WTC11 (cell line): ENCODE measurements around the gene MKS1.

Experiments
- TF ChIP-seq, protein P1 (sequence below): fragments of 200-600 bp; IDR thresholded peaks from 2 replicates; pipeline ENCODE4 v1.8.0; 2022; ENCODE audit warnings: antibody characterized with exemption
- TF ChIP-seq, protein P2 (sequence below): sonication (generic); formaldehyde crosslinking; IDR thresholded peaks from 2 replicates; pipeline ENCODE4 v1.8.1; 2023; ENCODE audit warnings: mild to moderate bottlenecking, missing genetic modification reagents, borderline replicate concordance

DNA sequence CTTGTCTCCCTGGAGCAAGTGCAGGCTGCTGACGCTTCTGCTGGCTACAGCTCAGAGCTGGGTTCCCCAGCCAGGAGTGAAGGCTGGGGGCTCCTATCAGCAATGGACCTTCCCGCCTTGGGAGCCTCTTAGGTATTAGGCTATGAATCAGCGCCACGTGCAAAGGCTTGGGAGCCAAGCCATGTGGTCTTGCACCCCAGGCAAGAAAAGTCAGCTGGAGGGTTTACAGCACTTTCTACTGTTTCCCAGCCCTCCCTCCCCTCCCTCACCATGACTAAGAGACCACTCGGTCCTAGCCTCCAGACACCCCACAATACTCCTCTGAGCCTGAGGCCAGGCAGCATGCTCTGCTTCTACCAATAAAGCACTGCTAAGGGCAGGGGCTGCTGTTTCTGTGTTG, 14.3 kb downstream of the MKS1 start:
- TF ChIP-seq, protein P1, sequence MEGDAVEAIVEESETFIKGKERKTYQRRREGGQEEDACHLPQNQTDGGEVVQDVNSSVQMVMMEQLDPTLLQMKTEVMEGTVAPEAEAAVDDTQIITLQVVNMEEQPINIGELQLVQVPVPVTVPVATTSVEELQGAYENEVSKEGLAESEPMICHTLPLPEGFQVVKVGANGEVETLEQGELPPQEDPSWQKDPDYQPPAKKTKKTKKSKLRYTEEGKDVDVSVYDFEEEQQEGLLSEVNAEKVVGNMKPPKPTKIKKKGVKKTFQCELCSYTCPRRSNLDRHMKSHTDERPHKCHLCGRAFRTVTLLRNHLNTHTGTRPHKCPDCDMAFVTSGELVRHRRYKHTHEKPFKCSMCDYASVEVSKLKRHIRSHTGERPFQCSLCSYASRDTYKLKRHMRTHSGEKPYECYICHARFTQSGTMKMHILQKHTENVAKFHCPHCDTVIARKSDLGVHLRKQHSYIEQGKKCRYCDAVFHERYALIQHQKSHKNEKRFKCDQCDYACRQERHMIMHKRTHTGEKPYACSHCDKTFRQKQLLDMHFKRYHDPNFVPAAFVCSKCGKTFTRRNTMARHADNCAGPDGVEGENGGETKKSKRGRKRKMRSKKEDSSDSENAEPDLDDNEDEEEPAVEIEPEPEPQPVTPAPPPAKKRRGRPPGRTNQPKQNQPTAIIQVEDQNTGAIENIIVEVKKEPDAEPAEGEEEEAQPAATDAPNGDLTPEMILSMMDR, result no peak
- TF ChIP-seq, protein P2, sequence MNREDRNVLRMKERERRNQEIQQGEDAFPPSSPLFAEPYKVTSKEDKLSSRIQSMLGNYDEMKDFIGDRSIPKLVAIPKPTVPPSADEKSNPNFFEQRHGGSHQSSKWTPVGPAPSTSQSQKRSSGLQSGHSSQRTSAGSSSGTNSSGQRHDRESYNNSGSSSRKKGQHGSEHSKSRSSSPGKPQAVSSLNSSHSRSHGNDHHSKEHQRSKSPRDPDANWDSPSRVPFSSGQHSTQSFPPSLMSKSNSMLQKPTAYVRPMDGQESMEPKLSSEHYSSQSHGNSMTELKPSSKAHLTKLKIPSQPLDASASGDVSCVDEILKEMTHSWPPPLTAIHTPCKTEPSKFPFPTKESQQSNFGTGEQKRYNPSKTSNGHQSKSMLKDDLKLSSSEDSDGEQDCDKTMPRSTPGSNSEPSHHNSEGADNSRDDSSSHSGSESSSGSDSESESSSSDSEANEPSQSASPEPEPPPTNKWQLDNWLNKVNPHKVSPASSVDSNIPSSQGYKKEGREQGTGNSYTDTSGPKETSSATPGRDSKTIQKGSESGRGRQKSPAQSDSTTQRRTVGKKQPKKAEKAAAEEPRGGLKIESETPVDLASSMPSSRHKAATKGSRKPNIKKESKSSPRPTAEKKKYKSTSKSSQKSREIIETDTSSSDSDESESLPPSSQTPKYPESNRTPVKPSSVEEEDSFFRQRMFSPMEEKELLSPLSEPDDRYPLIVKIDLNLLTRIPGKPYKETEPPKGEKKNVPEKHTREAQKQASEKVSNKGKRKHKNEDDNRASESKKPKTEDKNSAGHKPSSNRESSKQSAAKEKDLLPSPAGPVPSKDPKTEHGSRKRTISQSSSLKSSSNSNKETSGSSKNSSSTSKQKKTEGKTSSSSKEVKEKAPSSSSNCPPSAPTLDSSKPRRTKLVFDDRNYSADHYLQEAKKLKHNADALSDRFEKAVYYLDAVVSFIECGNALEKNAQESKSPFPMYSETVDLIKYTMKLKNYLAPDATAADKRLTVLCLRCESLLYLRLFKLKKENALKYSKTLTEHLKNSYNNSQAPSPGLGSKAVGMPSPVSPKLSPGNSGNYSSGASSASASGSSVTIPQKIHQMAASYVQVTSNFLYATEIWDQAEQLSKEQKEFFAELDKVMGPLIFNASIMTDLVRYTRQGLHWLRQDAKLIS (CRISPR knock-in tag), result no peak
